Osteoblast (primary cell): ENCODE data around the gene CCDC102B. TPM values are rescaled to one million over a fixed set of nuclear protein-coding genes. Genes with fewer than 3 reads are reported as not detected.
A peak's percentile ranks its signal among the peaks of the same experiment; 100 is the strongest.

Experiments used
- DNase-seq: peaks from one replicate; pipeline ENCODE4 v3.0.0; 2011; ENCODE audit warnings: low spot score, mixed read lengths; ENCODE audit not compliant: insufficient read length; ENCODE audit errors: missing footprints
- H2AFZ ChIP-seq: 2 replicates; pipeline ENCODE4 v1.6.0; 2011; ENCODE audit warnings: mild to moderate bottlenecking, low read length
- H3K27ac ChIP-seq: 2 replicates; pipeline ENCODE4 v1.5.1; 2011; ENCODE audit warnings: mild to moderate bottlenecking, low read depth, low read length, moderate library complexity
- H3K27me3 ChIP-seq: 2 replicates; pipeline ENCODE4 v1.6.0; 2012; ENCODE audit warnings: mild to moderate bottlenecking, control low read depth, inconsistent platforms, low read length, moderate library complexity; ENCODE audit not compliant: insufficient read depth
- H3K36me3 ChIP-seq: 2 replicates; pipeline ENCODE4 v1.5.1; 2011; ENCODE audit warnings: mild to moderate bottlenecking, low read length, control low read depth, moderate library complexity; ENCODE audit not compliant: insufficient read depth
- H3K4me1 ChIP-seq: 2 replicates; pipeline ENCODE4 v1.5.1; 2011; ENCODE audit warnings: mild to moderate bottlenecking, low read length, control low read depth, moderate library complexity; ENCODE audit not compliant: insufficient read depth
- H3K4me2 ChIP-seq: 2 replicates; pipeline ENCODE4 v1.6.0; 2011; ENCODE audit warnings: mild to moderate bottlenecking, low read length; ENCODE audit not compliant: insufficient read depth
- H3K4me3 ChIP-seq: fragments of 200-600 bp; sonication (generic); 3 replicates; pipeline ENCODE4 v1.5.1; 2012; ENCODE audit warnings: mild to moderate bottlenecking, low read length, inconsistent platforms; ENCODE audit not compliant: insufficient read depth
- H3K79me2 ChIP-seq: 2 replicates; pipeline ENCODE4 v1.6.0; 2012; ENCODE audit warnings: mild to moderate bottlenecking, low read length, control low read depth, inconsistent platforms; ENCODE audit not compliant: insufficient read depth
- H3K9me3 ChIP-seq: 2 replicates; pipeline ENCODE4 v1.5.1; 2011; ENCODE audit warnings: low read depth, low read length, control low read depth
- H4K20me1 ChIP-seq: 2 replicates; pipeline ENCODE4 v1.6.0; 2012; ENCODE audit warnings: mild to moderate bottlenecking, low read length, control low read depth; ENCODE audit not compliant: insufficient read depth
- total RNA-seq: library from RNA; depleted of rRNA; stranded (reverse); fragments of >200 nt; gene quantifications from 2 replicates; pipeline ENCODE4 v1.2.3, GENCODE V29; 2012
- TF ChIP-seq, protein P1 (sequence below): IDR thresholded peaks from 2 replicates; pipeline ENCODE4 v1.5.1; 2011; ENCODE audit warnings: mild to moderate bottlenecking, low read depth, low read length, moderate library complexity; ENCODE audit errors: extremely low read depth

CCDC102B gene
- total RNA-seq, 1 donor, result 9.4 TPM

DNA sequence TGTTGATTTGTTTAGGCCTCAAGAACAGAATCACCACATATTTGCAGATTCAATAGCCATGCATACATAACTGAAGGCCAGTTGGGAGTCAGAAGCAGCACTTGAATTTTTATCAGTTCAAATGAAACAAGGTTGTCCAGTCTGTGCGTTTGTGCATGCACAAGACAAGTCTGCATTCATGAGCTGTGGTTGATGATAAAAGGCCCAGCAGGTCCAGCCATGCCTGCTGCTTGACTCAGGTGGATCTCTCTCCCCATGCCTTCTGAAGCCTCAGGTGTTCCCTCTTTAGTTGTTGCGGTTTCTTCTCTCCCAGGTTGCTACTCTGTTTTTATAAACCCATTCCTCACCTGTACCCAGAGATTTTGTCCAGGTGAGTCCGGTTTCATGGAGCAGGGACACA is 124.5 kb downstream of the CCDC102B start:
- H2AFZ ChIP-seq, result no peak overlapping the region
- no peaks in the 10 kb centered on the region for H3K4me1 ChIP-seq
- no peak overlapping the region for H3K4me3 ChIP-seq
- no peaks in the 10 kb centered on the region for H3K9me3 ChIP-seq
- H3K79me2 ChIP-seq, result no peaks in the 10 kb centered on the region
- no peak overlapping the region for H3K27ac ChIP-seq
- H4K20me1 ChIP-seq, result no peaks in the 10 kb centered on the region
- TF ChIP-seq, protein P1, sequence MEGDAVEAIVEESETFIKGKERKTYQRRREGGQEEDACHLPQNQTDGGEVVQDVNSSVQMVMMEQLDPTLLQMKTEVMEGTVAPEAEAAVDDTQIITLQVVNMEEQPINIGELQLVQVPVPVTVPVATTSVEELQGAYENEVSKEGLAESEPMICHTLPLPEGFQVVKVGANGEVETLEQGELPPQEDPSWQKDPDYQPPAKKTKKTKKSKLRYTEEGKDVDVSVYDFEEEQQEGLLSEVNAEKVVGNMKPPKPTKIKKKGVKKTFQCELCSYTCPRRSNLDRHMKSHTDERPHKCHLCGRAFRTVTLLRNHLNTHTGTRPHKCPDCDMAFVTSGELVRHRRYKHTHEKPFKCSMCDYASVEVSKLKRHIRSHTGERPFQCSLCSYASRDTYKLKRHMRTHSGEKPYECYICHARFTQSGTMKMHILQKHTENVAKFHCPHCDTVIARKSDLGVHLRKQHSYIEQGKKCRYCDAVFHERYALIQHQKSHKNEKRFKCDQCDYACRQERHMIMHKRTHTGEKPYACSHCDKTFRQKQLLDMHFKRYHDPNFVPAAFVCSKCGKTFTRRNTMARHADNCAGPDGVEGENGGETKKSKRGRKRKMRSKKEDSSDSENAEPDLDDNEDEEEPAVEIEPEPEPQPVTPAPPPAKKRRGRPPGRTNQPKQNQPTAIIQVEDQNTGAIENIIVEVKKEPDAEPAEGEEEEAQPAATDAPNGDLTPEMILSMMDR, result no peak
- H3K27me3 ChIP-seq, result no peaks in the 10 kb centered on the region
- no peak overlapping the region for H3K4me2 ChIP-seq
- no peak for DNase-seq
- H3K36me3 ChIP-seq, result no peaks in the 10 kb centered on the region

DNA sequence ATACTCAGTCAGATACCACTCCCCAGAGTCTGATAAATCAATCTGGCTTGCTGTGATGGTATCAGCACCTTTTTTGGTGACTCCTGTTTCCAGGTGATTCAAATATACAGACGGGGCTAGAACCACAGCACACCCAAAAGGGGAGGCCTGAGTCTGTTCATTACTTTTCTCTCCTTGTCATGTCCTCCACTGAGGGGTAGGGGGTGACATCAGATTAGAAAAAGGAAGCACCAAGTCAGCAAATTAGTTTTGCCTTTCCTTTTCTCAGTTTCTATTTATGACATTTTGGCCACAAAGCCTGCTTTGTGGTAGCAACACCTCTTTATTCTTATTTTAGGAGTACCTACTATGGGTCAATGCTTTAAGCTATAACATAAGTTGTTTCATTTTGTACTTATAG is 127.4 kb downstream of the CCDC102B start:
- Histone ChIP-seq H2AFZ (no peak overlapping the region), H3K27me3 (no peaks in the 10 kb centered on the region), H3K79me2 (no peaks in the 10 kb centered on the region), H3K4me2 (no peak overlapping the region), H3K4me3 (no peak overlapping the region), H3K27ac (no peak overlapping the region), H3K4me1 (no peaks in the 10 kb centered on the region), H3K9me3 (no peaks in the 10 kb centered on the region), H3K36me3 (no peaks in the 10 kb centered on the region), H4K20me1 (no peaks in the 10 kb centered on the region)
- no peak for DNase-seq
- TF ChIP-seq, protein P1, result peak; percentile 33

DNA sequence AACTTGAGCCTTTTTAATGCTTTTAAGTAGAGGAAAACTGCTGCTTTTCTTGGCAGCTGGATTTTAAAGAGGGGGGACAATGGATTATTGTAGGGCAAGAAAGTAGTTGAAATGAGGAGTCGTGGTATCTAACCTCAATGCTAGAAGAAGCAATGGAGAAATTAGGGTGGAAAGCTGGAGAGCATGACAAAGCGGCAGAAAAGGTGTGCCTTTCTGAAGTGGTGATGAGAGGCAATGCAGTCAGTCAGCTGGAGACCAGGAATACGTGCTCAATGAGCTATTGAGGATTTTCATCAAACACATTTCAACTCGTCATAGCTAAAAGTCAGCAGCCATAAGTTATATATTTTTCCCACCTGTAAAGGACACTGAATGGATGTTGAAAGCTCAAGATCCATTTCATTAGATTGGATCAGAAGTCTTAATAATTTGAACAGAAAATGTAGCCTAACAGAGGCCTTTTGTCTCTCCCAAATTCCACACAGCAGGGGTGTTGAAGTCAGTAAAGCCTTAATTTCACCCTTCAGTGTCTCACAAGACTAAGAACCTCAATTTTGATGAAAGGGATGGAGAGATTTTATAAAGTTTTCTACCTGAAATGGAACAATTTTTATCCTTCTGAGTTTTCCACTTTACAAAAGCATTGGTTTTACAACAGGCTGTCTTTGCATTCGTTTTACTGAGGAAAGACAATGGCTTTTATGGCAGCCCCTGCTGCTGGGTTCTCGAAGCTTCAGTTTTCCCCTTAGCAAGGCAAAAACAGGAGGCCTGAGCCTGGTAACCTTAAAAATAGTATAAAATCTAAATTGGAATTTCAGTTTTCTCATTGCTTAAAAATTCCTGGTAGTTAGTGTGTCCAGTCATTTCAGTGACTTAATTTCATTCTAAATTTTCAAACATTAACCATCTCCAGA is 131.1 kb downstream of the CCDC102B start:
- Histone ChIP-seq H3K27me3 (no peaks in the 10 kb centered on the region), H3K4me1 (no peaks in the 10 kb centered on the region), H4K20me1 (no peaks in the 10 kb centered on the region), H3K9me3 (no peaks in the 10 kb centered on the region), H3K4me2 (no peak overlapping the region), H3K36me3 (no peaks in the 10 kb centered on the region), H3K79me2 (no peaks in the 10 kb centered on the region), H2AFZ (no peak overlapping the region), H3K27ac (no peak overlapping the region), H3K4me3 (no peak overlapping the region)
- TF ChIP-seq, protein P1, result no peak
- no peak for DNase-seq

DNA sequence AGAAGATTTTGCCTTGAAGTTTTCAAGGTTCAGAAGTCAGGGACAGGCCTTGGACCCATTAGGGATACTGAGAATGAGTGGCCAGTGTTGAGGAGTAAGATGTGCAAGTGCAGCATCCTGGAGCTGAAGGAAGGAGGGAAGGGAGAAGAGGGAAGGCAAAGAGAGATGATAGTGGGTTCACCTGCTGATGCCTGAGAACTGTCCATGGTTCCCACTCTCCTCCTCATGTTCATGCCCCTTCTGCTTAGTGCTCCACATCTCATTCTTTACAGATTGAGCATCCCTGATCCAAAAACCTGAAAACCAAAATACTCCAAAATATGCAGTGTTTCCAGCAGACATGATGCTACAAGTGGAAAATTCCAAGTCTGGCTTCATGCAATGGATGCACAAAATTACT is 137.8 kb downstream of the CCDC102B start:
- H3K27me3 ChIP-seq, result no peaks in the 10 kb centered on the region
- no peaks in the 10 kb centered on the region for H3K36me3 ChIP-seq
- H3K79me2 ChIP-seq, result no peaks in the 10 kb centered on the region
- no peak overlapping the region for H3K4me3 ChIP-seq
- no peaks in the 10 kb centered on the region for H3K4me1 ChIP-seq
- H3K27ac ChIP-seq, result no peak overlapping the region
- TF ChIP-seq, protein P1, result no peak
- H2AFZ ChIP-seq, result no peak overlapping the region
- no peaks in the 10 kb centered on the region for H4K20me1 ChIP-seq
- no peaks in the 10 kb centered on the region for H3K9me3 ChIP-seq
- no peak overlapping the region for H3K4me2 ChIP-seq
- no peak for DNase-seq
